Activated CD4-positive, alpha-beta T cell treated with anti-CD3 and anti-CD28 coated beads, Interleukin-2, amount 50 U/mL, for 16 hours (primary cell): ENCODE results near the gene YWHAE.
"Not testable (repeated sequence)": the region's sequence is repeated elsewhere in the genome, so short reads cannot be mapped to it uniquely, and the experiment has no call there.

Experiments used
- DNase-seq: peaks from one replicate; pipeline ENCODE4 v3.0.0-alpha.2; 2020

YWHAE gene

GRCh38 chr17:1373707-1374237 lies 26.2 kb downstream of the YWHAE start:
- DNase-seq, result no peak

GRCh38 chr17:1372618-1373017 lies 27.4 kb downstream of the YWHAE start:
- DNase-seq, result no peak

GRCh38 chr17:1371893-1372590 lies 28.0 kb downstream of the YWHAE start:
- DNase-seq, result no peak

- DNase-seq, result no peak
These were observed 31.4 kb downstream of the YWHAE start for GRCh38 chr17:1368588-1368987.

- no peak for DNase-seq
These were observed 32.7 kb downstream of the YWHAE start for GRCh38 chr17:1367351-1367745.

- no peak for DNase-seq
These were observed 33.8 kb downstream of the YWHAE start for GRCh38 chr17:1366234-1366633.

- peak; percentile 79 for DNase-seq
These were observed 34.5 kb downstream of the YWHAE start for GRCh38 chr17:1365445-1366039.

- no peak for DNase-seq
These were observed 37.1 kb downstream of the YWHAE start for GRCh38 chr17:1362964-1363363.

GRCh38 chr17:1362065-1362848 lies 37.8 kb downstream of the YWHAE start:
- peak; percentile 46 for DNase-seq

GRCh38 chr17:1360975-1361374 lies 39.0 kb downstream of the YWHAE start:
- peak; percentile 35 for DNase-seq

- DNase-seq, result peak; percentile 69
These were observed 39.7 kb downstream of the YWHAE start for GRCh38 chr17:1360315-1360714.

GRCh38 chr17:1354030-1354429 lies 46.0 kb downstream of the YWHAE start:
- no peak for DNase-seq

- DNase-seq, result not testable (repeated sequence)
These were observed 47.5 kb downstream of the YWHAE start for GRCh38 chr17:1352530-1352929.

- no peak for DNase-seq
These were observed 48.1 kb downstream of the YWHAE start for GRCh38 chr17:1351971-1352370.

- no peak for DNase-seq
These were observed 48.7 kb downstream of the YWHAE start for GRCh38 chr17:1351275-1351674.

- no peak for DNase-seq
These were observed 52.3 kb downstream of the YWHAE start for GRCh38 chr17:1347589-1348323.

GRCh38 chr17:1344521-1344920 lies 55.5 kb downstream of the YWHAE start:
- DNase-seq, result no peak

GRCh38 chr17:1343554-1343953 lies 56.5 kb downstream of the YWHAE start:
- no peak for DNase-seq

- no peak for DNase-seq
These were observed 59.7 kb downstream of the YWHAE start for GRCh38 chr17:1340371-1340770.

- no peak for DNase-seq
These were observed 68.3 kb downstream of the YWHAE start for GRCh38 chr17:1331708-1332107.

- no peak for DNase-seq
These were observed 70.2 kb downstream of the YWHAE start for GRCh38 chr17:1329745-1330343.

- no peak for DNase-seq
These were observed 71.6 kb downstream of the YWHAE start for GRCh38 chr17:1328437-1328836.

GRCh38 chr17:1325766-1326165 lies 74.3 kb downstream of the YWHAE start:
- DNase-seq, result no peak
